T-helper 2 cell treated with Interferon-gamma antibody and Interleukin-4, amounts not matched to agents 100 ng/mL and 5 ng/mL, for 36 hours (primary cell): ENCODE results near the gene ZNF474. TPM values are rescaled to one million over a fixed set of nuclear protein-coding genes. Genes with fewer than 3 reads are reported as not detected.

Experiments
- intact Hi-C: fragments of 100-400 bp; cut with micrococcal nuclease; formaldehyde crosslinking; loops from one replicate; pipeline ENCODE4 v1.15.1; 2023
- total RNA-seq: library from RNA; stranded (reverse); gene quantifications from 2 replicates; pipeline ENCODE4 v1.2.3, GENCODE V29; 2022

The ZNF474 gene
- total RNA-seq, 1 donor from 2014 or later: 0.39 TPM

DNA sequence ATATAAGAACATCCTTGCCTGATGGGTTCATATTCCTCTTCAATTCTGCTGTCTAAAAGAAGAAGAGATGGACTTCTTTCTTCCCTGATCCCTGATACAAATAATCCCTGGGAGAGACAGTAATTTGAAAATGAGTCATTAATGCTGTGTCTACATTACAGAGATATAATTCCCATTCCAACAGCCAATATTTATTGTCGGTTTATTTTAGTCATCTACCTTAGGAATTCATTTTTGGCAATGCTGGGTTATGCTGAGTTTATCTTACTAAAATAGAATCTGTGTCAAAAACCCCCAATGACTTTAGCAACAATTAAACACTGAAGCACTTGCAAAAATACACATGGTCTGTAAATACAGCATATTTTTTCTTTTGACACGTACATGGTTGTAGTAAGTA is 23.9 kb downstream of the ZNF474 start:
- intact Hi-C loops: no loop called here

DNA sequence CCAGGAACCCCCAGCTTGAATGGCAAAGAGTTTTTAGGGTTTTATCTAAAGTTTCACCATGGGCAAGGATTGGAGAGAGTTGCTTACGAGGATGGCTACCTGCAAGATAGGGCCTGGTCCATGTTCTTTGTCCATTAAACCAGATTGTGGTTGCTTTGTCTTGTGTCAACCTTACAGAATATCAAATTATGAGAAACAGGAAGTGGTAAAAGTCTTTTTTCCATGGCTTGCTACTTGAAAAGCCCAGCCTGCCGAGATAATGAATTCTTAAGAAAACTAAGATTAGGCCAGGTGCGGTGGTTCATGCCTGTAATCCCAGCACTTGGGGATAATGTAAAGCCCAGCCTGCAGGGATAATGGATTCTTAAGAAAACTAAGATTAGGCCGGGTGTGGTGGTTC is 24.4 kb downstream of the ZNF474 start:
- intact Hi-C loops: no loop called here

DNA sequence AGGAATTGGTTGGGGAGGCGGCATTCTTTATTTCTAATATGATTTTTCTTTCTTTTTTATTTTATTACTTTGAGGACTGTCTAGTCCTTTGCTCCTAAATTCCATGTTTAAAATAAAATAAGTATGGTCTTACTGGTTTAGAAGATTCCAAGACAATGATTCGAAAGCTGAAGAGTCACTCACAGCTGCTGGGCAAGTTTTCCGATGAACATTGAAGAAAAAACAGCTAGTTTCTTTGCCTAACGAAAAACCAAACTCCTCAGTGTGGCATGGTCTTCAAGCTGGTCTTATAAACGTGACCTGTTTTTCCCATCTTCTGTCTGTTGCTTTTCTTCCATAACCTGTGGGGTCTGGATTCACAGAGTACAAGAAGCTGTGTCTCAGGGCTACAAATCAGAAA is 25.1 kb downstream of the ZNF474 start:
- intact Hi-C loops: no loop called here

DNA sequence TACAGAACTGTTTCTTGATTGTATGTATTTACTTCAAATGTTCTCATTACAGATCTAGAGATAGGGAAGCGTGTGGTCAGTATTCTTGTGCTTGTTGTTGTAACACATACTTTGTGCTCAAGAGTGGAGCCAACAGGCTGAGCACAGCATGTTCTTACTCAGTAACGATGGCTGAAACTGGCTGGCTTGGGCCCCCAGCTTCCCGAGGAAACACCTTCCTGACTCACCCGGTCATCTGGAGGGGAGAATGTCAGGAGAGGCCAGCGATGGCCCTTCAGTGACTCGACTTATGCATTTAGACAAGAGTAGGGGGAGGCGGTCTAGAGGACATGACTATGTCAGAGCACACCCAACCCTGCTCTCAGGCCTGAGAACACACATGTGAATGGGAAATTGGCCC is 25.6 kb downstream of the ZNF474 start:
- intact Hi-C loops: no loop called here

DNA sequence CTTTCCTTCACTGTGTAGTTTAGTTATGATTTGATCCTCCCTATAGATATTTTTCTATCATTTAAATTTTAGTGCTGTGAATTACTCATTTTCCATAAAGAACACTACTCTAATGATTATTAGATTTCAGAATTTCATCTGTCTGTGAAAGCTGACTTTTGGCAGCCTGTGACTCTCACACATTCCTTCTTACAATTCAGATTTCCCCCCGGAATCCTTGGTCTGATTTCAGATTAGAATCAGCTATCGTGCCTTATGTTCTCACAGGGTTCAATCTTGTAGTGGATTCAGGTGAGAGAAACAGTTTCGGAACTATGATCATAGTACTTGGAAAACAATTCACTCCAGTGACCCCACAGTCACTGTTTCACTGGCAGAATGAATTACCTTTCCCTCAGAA is 26.2 kb downstream of the ZNF474 start:
- intact Hi-C loops: no loop called here

DNA sequence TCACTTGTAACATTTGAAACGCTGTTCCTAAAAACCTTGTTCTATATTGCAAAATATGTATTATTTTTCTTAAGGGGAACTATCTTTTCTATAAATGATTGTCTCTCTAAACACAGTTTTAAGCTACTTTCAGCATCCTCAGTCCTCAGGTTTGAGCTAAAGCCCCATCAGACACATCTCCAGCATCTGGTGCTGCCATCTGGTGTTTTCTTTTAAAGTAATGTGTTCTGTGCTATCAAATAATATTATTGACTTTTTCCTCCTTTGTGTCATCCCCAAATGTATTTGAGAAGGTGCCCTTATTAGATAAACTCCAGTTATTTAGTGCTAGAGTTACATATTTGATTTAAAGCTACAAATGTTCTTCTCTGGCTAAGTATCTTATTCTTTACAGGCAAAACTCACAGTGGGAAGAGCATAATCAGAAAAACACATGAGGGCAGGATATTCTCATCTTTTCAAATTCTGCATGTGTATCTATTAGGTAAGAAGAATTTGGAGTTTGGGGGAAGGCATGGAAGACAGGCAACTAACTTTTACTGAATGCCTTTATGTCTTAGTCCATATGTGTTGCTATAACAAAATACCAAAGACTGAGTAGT is 27.5 kb downstream of the ZNF474 start:
- intact Hi-C loops: no loop called here

DNA sequence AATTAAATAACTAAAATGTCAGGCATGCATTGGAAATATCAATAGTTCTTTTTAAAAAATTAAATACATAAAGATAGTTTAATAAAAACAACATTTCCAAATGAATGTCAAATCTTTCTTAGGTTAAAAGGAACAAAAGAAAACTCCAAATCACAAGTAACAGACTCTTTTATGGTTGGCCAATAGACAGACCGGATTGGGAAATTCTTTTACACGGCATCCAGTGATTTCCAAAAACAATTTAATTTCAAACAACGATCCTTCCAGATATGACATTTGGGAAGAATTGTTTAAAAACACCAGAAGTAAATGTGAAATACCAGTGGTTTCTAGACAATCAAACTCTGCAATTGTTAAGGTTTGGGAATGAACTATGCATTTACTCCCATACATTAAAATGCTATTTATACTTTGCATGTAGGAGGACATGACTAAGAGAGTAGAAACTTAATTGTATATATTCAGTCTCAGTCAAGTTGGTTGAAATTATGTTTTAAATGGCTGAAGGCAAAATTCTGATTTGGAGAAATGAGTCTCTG is 32.8 kb downstream of the ZNF474 start:
- intact Hi-C loops: no loop called here

DNA sequence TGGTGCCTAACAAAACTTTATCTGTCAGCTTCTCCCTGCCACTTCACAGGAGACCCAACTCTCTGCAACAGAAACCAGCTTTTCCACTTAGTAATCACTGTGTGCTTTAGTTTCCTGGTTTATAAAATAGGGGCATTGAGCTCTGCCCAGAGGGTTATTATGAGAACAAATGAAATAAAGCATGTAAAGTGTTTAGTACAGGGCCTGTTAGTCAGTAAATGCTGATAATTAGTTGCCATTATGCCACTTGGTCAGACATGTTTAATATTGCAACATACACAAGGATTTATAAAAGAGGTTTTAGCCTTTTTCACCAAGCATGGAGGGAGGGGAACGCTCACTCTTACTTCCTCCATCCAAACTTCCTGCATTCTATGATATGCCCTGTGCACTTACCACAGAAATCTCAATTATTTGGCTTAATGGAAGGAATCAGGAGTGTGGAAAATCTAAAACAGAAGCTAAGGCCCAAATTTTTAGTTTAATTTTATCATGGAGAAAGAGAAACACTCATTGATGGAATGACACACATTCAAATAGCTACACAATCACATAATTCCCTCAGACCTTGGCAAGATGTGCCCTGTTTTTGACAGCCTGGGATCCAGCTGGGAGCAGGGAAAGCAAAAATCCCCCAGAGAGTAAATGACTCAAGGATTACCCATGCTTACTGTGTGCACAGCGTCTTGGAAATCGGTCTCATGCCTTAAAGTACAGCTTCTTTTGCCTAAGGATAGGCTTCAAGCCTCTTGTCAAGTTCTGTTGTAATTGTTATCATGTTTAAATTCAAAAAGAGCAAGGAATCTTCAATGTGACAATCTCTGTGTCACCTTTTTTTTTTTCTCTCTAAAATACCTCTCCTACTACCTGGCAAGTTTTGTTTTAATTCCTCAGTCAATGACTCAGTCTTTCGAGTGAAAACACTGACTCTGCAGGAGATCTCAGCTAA is 34.0 kb downstream of the ZNF474 start:
- intact Hi-C loops: no loop called here

DNA sequence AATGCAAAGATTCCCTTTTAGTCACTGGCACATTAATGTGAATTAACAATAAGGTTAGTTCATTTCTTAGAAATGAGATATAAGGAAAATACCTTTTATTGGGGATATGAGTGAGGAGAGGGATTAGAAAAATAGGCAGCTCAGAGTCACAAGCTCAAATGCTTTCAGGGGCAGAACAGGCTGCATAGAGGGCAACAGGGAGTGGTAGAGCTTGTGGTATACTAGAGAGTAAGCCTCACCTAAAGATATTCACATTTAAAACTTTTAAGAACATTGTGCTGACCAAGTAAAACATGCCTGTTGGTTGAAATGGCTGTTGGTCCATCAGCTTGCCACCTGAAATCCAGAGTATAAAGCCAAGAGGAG is 34.7 kb downstream of the ZNF474 start:
- intact Hi-C loops: no loop called here

DNA sequence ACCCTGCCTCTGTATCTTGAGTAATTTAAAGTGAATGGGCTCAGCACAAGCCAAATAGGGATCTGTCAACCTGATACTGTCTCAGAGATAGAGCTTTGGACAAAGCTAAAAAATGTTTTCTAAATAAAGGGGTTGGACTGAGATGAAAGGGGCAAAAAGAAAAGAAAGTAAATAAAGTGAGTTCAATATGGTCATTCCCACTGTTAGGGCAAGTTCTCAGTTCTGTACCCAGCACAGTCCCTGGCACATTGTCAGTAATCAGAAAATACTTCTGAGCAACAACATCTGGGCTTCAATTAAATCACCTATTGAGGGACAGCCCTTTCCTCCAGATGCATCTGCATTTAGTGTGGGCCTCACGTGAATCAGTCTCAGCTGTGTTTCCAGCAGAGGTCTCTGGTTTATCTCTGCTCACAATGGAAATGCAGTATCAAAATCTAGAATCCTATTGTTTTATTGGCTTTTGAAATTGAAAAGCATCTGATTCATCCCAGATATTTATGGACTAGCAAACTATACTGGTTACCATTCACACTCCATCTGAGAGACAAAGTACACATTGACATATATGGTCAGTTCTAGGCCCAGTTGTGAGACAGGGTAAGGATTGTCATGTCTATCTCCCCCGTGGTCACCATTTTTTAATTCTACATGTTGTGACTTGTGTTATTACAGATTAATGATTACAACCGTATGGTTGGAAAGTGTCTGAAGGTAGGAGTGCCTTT is 35.6 kb downstream of the ZNF474 start:
- intact Hi-C loops: no loop called here

DNA sequence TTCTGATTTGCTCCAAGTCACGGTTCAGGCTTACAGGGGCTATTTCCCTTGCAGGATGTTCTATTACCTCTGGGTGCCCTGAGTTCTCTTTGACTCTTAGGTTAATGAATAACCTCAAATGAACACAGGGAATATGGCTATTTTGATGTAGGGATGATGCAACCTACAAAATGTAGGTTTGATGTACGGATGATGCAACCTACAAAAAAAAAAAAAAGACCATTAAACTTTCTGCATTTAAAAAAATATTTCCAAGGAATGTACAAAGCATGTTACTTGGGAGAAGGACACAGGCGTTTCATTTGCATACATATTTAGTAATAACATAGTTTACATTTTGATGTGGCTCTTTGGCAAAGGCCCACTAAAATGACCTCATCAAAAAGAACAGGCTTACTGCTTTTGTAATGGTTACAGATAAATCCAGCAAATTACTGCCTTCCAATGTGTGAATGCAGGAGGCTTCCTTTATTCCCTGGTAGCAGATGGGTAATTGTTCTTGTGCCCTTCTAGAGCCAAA is 36.3 kb downstream of the ZNF474 start:
- intact Hi-C loops: no loop called here

DNA sequence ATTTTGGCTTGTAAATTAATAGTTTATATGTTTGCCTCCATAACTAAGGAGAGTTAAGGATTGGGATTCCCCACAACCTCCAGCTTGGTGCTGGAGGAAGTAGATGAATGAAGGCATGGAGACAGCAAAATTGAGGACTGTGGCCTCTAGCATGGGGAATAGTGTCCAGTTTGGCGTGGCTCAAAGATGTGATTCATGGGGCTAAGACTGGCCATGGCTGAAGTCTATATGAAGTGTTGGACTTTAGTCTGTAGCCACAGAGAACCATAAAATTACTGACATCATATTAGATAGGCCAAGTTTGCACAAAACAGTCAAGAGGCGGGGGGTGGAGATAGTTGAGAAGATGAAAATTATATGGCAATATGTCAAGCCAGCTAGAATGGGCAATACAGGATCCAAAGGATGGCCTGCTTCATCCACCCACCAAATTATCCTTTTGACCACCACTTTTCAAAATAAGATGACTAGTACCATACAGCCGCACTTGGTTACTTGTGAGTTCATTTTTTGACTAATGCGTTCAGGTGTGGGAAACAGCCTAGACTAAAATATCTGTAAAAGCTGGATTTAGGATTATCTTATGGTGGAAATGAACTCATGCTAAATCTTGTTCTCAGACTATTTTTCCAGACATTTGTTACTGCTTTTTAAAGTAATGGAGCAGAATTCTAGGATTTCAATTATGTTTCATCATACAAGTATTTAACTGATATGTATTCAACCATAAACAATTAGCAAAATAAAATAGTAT is 40.2 kb downstream of the ZNF474 start:
- intact Hi-C loops: no loop called here

DNA sequence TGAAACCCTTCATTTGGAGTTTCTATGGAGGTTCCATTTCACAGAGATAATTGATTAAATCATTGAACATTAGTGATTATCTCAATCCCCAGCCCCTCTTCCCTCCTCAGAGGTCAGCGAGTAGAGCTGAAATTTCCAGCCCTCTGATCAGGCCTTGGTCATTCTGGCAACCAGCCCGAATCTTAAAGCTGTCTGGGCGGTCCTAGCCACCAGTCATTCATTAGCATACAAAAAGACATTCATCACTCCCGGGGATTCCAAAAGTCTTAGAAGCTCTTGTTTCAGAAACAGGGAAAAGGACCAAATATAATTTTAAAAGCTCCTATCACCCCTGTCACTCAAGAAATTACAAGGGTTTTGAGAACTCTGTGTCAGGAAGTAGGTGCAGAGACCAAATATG is 41.3 kb downstream of the ZNF474 start:
- intact Hi-C loops: no loop called here

DNA sequence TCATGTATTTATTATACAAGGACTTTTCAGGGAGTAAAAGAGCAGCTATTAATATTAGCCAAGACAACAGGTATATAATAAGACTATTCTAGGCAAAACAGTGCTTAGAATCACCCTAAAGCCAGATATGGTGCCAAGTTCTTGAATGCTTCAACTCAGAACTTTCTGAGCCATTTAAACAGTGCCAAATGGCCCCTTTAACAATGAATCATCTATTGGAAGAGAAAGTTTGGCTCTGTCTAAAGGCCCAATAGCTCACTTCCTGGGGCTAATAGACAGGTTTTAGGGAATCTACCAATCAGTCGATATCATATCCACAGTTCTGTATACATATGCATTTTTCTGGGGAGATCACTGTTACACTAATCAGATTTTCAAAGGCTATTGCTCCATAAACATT is 42.9 kb downstream of the ZNF474 start:
- intact Hi-C loops: no loop called here

DNA sequence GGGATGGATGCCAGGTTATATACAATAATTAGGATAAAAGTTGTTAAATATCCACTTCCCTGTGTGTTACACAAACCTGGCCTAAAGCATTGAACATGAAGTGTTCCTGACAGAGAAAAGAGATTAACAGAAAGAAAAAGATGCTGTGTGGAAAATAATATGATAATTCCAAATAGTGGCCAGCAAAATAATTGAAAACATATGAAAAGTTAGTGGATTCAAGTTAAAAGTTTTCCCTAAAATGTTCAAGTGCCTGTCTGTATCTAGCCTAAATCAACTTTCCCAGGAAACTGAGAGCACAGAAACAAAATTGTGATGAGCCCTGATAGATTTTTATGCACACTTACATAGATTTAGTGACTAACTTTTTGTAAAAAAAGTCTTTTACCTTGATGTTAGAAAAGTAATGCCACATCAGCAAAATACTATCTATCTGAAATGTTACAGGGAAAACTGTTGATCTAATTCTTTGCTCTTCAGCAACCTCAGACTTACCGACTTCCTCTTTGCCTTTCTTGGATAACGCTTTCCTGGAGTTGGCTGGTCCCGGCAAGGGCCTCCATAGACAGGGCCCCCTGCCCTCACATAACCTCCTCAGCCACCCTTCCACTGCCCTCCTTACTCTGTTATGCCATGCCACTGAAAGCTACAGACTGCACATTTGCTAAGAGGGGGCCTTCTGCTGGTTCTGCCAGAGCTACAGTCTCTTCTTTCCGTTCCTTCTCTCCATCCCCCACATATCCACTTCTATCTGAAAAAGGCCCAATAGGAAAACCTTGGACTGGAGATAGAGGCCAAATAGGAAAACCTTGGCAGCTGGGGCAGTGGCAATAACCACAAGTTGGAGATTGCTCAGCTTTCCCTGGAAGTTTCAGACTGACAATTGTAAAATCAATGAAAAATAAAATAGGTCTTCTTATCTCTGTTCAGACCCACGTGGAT is 44.4 kb downstream of the ZNF474 start:
- intact Hi-C loops: no loop called here

DNA sequence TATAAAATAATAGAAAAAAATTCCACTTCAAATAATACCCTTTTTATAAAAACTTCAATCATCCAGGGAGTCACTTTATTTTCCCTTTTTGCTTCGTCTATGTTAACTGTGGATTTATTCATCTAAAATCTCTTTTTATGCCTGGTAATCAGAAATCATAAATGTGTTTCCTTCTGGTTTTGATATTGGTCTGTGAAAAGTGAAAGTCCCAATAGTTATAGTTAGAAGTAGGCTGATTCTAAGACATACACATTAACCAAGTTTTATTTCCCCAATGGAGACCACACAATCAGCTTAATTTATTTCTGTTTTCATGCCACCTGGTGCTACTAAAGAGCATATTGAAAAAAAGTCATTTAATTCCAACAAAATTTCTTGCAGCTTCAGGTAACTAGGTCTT is 45.7 kb downstream of the ZNF474 start:
- intact Hi-C loops: no loop called here

DNA sequence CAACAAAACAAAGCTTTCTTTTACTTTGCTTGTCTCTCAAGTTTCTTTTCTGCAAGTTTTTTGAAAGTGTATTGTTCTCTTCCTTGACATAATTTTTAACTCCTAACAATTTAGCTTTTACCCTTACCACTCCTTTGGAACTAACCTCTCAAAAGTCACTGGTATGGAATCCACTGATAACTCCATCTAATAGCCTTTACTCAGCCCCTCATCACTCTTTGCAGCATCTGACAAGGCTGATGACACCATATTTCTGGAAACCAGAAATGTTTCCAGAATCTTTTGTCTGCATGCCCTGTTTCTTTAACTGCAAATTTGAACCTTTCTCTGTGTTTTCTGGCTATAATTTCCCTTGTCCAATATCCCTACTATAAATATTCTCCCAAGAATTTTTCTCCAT is 46.5 kb downstream of the ZNF474 start:
- intact Hi-C loops: no loop called here

DNA sequence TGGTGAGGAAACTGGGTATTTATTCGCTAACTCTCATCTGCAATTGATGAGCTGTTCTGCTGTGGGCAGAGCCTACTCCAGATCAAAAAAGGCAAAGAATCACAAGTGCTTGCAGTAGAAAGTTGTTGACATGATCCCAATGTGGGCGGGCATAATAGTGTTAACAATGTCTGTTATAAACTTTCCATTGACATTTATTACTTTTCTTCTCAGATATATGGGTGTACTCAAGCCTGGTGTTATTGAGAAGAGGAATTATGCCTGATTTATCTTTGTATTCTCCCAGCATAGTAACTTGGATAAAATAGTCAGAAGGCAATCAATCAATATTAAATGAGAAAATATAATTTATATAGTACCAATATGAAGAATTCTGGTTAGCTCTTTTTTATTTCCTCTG is 47.8 kb downstream of the ZNF474 start:
- intact Hi-C loops: no loop called here

DNA sequence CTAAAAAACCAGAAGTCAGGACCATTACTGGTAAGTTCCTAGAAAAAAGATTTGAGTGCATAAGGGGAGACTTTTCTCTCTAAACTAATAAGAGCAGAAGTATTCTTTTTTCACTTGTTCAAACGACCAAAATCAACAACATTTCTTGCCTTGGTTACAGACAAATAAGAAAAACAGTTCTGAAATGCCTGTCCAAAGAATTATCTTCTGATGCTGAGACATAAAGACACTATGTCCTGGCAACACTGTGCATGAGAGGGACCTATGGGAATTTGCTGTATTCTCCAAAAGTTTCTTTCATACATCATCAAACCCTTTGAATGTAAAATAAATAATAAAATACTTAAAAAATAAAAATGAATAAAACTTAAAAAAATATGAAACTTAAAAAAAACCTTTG is 50.4 kb downstream of the ZNF474 start:
- intact Hi-C loops: no loop called here

DNA sequence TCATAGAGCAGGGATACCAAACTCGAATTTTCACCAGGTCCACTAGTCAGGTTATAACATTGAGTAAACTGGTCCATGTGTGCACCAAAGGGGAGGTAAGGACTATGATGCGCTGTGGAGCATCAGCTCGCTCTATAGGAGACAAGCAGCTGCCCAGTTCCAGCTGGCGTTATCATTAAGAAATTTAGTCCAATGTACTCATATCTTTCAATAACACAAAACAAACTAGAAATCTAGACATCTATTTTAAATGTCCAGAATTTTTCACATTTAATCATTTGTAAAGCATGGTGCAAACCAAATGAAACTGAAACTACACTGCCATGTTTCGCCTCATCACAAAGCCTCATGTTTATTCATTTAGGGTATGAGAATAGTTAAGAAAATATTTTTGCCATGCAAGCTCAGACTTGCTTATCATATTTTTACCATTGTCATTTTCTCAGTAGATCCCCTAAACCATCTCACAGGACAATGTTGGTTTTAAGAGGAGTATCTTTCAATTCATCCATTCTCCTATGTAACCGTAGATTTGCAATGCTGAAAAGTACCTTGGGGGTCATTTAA is 50.9 kb downstream of the ZNF474 start:
- intact Hi-C loops: no loop called here
